ENCODE results near the gene BGN.
A peak's percentile ranks its signal among the peaks of the same experiment; 100 is the strongest.

The BGN gene

GRCh38 chrX:153547195-153547594, 52.4 kb downstream of the BGN start:
- no peak for TF ChIP-seq CTCF (IDR thresholded peaks at IDR 0.05; ENCODE audit: insufficient read depth, low read length, missing control alignments)
- DNase-seq (ENCODE audit: low read depth, low spot score): no peak
- ChIA-PET POLR2A (no interaction called here), CTCF (interaction anchor here (0.7 to 6.7 kb wide), 6 partner anchors 8 to 122 kb away, joined by 3 to 44 read pairs (median 4); no protein-coding TSS in a partner anchor)
- no peak overlapping the region for H3K4me3 ChIP-seq (ENCODE audit: low read depth, low read length)

- no peak for TF ChIP-seq CTCF (IDR thresholded peaks at IDR 0.05; ENCODE audit: insufficient read depth, low read length, missing control alignments)
- no peak overlapping the region for H3K4me3 ChIP-seq (ENCODE audit: low read depth, low read length)
- ChIA-PET CTCF (interaction anchor here (6.7 to 8.7 kb wide), 2 partner anchors 11 to 116 kb away, joined by 44 to 122 read pairs; no protein-coding TSS in a partner anchor), POLR2A (no interaction called here)
- no peak for DNase-seq (ENCODE audit: low read depth, low spot score)
Observed at GRCh38 chrX:153549231-153549630, 54.5 kb downstream of the BGN start.

GRCh38 chrX:153549807-153550206, 55.0 kb downstream of the BGN start:
- TF ChIP-seq CTCF (IDR thresholded peaks at IDR 0.05; ENCODE audit: insufficient read depth, low read length, missing control alignments): no peak
- H3K4me3 ChIP-seq (ENCODE audit: low read depth, low read length): no peak overlapping the region
- POLR2A ChIA-PET: no interaction called here
- no peak for DNase-seq (ENCODE audit: low read depth, low spot score)
- CTCF ChIA-PET: interaction anchor here (6.7 to 8.7 kb wide), 2 partner anchors 11 to 116 kb away, joined by 44 to 122 read pairs; no protein-coding TSS in a partner anchor

- ChIA-PET CTCF (interaction anchor here (0.6 to 8.7 kb wide), 4 partner anchors 12 to 114 kb away, joined by 3 to 122 read pairs (median 24); no protein-coding TSS in a partner anchor), POLR2A (no interaction called here)
Observed at GRCh38 chrX:153551135-153551534, 56.4 kb downstream of the BGN start.

GRCh38 chrX:153554519-153555167, 59.9 kb downstream of the BGN start:
- peak; percentile 73 for TF ChIP-seq CTCF (IDR thresholded peaks at IDR 0.05; ENCODE audit: insufficient read depth, low read length, missing control alignments)
- ChIA-PET CTCF (interaction anchor here (0.8 to 8.7 kb wide), 16 partner anchors 8 to 396 kb away, joined by 3 to 122 read pairs (median 4); no protein-coding TSS in a partner anchor), POLR2A (no interaction called here)
- no peak for DNase-seq (ENCODE audit: low read depth, low spot score)
- no peak overlapping the region for H3K4me3 ChIP-seq (ENCODE audit: low read depth, low read length)

More at GRCh38 chrX:153551135-153551534, 56.4 kb downstream of the BGN start:
- no peak for TF ChIP-seq CTCF (IDR thresholded peaks at IDR 0.05; ENCODE audit: insufficient read depth, low read length, missing control alignments)
- H3K4me3 ChIP-seq (ENCODE audit: low read depth, low read length): no peak overlapping the region
- DNase-seq (ENCODE audit: low read depth, low spot score): no peak

- no peak overlapping the region for H3K4me3 ChIP-seq (ENCODE audit: low read depth, low read length)
- DNase-seq (ENCODE audit: low read depth, low spot score): no peak
- POLR2A ChIA-PET: no interaction called here
- no peak for TF ChIP-seq CTCF (IDR thresholded peaks at IDR 0.05; ENCODE audit: insufficient read depth, low read length, missing control alignments)
- CTCF ChIA-PET: interaction anchor here (1.0 to 8.7 kb wide), 3 partner anchors 18 to 152 kb away, joined by 3 to 122 read pairs (median 15); no protein-coding TSS in a partner anchor
Observed at GRCh38 chrX:153556767-153557166, 62.0 kb downstream of the BGN start.

All from AG04449 (cell line).